Stimulated activated CD8-positive, alpha-beta memory T cell treated with anti-CD3 and anti-CD28 coated beads, Interleukin-7, amount 100 ng/mL, for 4 hours (primary cell): ENCODE results near the gene GGTA1.

Experiments used
- DNase-seq, 2 donors: peaks; one replicate each; pipeline ENCODE4 v3.0.0-alpha.2; 2020; ENCODE audit warnings: low read depth in 2 of 2

The GGTA1 gene

DNA sequence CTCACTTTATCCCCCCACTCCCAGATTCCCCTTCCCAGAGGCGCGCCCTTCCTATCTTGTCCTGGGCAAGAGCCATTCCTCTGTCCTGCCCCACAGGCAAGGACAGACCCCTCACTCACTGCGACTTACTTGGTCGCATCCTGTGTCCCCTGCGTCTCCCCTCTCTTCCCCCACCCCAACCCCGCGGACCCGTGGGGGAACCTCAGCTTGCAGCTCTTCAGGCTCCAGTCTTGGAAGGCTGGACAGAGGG lies 542 bp downstream of the GGTA1 start:
- DNase-seq, result no peak

DNA sequence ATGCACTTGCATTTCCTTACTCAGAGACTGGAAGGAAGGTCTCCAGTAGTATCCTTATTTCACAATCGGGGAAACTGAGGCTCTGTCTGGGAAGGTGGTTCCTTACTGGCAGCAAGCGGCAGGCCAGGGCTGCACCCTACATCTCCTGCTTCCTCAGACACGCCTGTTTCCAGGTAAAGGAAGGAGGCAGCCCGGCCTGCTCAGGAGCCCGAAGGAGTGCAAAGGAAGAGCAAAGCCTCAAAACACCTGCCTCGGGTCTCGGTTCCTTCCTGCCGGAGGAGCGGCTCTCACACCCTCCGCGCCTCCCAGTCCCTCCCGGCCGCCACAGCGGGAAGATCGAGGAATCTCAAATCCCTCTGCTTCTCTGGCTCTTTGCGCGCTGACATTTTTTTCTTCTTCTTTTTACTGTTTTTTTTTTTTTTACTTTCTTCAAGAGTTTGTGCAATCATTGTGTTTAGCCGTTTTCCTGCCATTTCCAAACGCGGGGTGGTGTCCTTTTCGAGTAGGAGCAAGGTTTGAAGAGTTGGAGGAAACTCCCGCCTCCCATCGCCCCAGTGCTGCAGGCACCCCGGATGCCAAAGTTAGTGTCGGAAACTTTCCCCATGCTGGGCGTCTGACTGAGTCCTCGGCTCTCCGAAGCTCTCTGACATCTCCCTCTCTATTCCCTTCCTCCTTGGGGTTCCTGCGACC lies 1.0 kb downstream of the GGTA1 start:
- DNase-seq, result no peak

DNA sequence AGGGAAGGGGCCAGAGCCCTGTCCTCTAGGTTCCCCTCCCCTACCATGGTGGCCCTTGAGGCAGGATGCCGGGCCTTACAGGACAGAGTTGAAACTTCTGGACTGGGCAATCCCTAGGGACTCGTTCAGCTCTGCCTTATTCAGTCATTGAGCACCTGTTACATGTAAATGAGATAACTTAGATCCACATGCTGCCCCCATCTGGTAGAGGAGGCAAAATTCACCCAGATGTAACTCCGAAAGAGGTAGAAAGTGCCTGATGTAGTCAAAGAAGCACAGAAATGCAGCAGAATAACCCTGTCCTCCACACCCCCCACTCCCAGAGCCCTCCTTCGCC lies 1.5 kb downstream of the GGTA1 start:
- peak; percentile 2 to 5 for DNase-seq

DNA sequence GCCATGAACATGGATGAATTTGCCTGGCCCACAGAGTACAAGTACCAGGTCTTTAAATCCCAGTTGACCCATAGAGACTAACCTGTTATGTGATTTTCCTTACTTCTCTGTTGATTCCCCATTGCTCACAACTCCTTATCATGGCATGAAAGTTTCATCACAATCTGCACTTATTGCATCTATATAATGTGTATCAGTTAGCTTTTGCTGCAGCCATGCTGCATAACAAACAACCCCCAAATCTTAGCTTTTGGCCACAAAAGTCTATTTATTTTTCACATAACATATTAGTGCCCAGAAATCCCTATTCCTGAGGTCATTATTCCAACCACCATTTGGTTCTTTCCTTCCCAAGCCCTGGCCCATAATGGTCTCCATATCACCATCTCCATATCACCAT lies 3.7 kb downstream of the GGTA1 start:
- no peak for DNase-seq

DNA sequence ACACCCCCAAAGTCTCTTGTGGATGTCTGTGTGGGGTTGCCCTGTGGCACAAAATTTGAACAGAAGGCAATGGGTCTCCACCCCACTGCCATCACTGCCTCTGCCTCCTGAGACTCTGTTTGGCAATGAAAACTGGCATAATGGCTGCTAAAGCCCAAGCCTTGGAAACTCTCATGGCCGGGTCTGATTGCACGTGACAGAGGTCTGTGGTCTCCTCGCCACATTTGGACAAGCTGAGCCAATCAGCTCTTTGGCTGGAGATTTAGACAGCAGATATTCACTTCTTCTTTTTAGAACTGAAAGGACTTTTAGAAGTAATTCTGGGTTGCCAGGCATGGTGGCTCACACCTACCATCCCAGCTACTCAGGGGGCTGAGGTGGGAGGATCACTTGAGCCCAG lies 5.5 kb downstream of the GGTA1 start:
- DNase-seq, result no peak

DNA sequence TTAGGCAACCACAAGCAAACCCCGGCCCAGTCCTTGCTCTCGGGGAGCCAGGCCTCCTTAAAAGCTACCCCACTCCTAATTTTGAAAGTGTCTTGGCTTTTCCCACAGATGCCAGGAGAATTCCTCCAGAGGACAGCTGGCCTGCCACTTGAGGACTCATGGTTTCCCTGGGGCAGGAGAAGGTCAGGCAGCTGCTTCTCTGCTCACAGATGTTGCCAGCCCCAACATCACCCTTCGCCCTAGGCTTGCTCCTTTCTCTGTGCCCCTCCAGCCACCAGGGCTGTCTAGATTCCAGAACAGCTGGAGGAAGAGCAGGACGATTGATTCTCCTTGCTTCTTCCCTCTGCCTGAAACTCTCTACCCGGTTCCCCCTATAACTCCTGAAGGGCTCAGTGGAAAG lies 8.5 kb downstream of the GGTA1 start:
- no peak for DNase-seq

DNA sequence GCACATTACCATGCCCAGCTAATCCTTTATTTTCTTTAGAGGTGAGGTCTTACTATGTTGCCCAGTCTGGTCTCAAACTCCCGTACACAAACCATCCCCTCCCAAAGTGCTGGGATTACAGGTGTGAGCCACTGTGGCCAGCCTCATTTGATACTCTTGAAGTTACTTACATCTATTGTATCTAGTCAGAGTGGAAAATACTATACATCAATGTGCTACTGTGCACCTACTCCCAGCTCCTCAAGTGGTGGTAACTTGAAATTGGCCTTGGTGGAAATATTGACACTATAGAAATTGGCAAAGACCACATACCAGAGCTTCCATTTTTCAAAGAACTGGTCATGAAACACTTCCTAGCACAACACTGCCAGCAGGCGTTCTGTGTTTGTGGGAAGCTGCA lies 10.3 kb downstream of the GGTA1 start:
- DNase-seq, result no peak

DNA sequence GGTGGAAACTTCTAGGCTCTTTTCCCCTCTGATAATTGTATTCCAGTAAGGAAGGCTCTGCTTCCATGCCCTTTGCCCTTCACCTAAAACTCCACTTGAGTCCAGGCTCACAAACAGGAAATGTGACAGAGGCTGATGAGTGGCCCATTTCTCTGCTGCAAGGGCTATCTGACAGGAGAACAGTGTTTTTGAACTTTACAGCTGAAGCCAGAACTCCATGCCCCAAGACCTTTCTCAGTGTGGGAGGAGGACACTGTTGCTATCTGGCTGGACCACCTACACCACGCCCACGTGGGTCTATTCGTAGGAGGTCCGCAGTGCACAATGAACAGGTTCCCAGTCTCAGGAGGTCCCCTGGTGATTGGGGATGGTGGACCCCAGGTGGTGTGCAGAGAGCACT lies 13.6 kb downstream of the GGTA1 start:
- no peak for DNase-seq

DNA sequence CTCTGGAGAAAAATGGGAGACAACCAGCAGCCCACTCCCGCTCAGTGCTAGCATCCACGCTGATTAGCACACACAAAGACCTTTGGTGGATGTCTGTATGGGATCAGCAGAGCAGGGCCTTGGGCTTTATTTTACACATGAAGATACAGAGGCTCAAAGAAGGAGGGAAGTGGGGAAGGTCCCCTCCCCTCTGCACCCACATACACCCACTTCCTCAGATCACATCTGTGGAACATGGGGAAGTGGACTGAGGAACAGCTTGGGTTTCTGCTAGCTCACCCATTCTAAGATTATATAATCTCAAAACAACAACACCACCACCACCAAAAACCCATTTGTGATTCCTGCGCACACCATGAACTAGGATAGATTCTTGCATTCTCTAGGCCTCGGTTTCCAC lies 14.0 kb downstream of the GGTA1 start:
- DNase-seq, result no peak

DNA sequence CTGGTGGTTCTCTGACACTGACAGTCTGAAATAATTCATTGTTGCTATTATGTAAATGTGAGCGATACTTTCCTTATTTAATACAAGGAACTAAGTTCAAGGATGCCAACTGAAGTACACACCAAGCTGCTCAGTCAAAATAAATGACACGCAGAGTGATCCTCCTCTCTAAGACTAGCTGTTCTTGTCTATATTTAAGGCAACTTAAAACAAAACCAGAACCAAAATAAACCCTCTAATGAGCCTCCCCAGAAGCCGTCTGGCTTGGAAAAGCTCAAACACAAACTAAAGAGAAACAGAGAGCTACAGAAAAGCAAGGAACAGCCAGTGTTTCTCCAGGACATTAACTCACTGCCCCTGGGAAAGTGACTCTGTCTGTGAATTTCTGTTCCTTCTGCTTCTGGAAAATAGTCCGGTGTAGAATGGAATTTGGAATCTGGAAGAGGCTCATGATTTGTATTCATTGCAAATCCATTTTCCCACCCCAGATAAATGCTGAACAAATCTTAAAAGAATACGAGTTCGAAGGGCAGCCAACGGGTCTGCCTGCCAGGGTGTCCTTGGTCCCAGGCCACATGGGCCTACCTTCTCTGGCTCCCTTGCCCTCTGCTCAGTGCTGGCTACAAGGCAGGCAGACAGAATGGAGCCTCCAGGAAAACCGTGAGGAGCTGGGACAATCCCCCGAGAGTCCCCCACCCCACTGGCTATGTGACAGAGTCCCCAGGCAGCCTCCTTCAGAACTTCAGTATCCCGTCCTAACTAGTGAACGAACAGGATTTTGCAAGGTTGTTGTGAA lies 14.8 kb downstream of the GGTA1 start:
- no peak for DNase-seq

DNA sequence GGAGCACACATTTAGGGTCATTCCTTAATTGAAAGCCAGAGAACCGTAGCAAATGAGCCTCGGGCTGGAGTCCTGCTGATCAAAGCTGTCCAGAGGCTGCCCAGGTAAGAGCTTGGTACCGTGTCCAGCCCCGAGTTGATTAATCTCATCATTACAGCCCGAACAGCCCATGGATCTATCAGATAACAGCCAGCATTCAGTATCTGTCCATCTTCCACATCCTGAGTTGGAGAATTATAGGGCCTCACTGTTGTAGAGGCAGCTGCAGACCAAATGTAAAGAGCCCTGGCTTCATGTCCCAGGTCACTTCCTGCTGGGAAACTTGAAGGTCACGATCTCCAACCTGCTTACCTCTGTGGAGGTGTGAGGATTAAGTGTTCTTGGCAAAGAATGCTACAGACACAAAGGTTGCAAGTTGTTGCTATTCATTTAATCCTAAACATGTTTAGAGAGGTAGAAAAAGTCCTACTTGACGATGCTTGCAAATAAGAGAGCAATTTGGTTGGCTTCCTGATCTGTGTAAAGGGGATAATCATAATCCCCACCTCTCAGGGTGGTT lies 16.1 kb downstream of the GGTA1 start:
- no peak for DNase-seq

DNA sequence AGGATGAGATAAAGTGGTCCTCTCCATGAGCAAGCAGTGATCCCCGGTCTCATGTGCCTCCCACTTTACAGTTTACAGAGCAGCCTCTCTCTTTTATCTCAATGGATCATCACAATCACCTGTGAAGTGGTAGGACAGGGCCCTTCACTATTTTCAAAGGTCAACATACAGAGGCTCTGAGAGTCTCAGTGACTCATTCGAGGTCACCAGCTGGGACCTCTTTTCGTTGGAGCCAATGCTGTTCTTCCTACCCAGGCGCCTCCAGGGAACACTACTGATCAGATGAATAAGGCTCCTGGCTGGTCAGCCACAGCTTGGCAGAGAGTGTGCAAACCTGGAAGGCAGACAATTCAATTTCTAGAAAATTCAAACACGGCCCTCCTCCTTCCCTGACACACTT lies 16.6 kb downstream of the GGTA1 start:
- no peak for DNase-seq

DNA sequence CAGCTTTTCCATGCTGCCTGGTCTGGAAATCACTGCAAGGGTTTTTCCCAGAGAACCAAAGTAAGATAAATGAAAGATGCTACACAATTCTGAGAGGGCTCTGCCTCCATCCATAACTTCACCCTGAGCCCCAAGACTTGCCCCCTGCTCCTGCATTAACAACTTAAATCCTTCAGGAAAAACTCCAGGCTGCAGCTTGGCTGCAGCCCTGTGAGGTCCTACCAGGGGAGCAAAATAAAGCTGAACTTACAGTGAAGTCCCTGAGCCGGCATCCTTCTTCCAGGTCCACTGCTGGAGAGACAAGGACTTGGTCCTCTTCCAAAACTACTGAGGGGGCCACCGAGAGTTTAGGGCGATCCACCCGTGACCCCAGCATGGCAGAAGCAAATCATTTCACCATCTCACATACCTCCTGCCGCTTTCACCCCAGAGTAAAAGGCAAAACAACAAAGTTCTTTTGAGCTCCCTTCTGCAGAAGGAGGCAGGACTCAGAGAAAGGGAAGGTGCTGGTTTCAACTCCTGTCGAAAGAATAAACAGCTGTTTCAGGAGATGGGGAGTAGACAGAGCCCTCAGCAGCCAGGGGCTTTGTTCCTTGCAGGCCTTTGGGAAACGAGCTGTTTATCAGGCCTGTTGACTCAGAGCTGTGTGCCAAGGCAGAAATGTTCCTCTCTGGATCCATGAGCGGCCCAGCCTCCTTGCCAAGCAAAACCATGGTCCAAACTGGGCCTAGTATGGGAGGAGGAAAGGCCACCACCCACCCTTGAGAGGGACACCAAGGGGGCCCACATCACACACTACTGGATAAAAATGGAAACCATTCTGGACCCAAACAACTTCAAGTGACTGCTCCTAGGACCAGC lies 20.6 kb downstream of the GGTA1 start:
- no peak for DNase-seq

DNA sequence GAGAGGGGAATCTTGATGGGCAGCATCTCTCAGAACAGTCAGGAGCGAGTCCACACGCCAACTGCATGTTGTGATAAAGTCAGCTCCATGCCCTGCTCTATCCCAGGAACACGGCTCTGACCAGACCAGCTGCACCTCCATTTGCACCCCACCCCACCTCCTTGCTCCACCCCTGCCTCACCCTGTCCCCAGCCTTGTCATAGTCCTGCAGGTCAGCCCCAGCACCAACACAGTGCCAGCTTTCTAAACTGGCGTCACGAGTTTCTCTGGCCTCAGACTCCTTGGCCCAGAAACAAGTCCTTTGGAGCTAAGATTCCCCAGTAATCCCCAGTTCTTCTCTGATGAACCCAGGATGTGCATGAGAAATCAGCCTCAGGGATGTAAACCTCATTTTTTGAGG lies 23.5 kb downstream of the GGTA1 start:
- DNase-seq, result no peak

DNA sequence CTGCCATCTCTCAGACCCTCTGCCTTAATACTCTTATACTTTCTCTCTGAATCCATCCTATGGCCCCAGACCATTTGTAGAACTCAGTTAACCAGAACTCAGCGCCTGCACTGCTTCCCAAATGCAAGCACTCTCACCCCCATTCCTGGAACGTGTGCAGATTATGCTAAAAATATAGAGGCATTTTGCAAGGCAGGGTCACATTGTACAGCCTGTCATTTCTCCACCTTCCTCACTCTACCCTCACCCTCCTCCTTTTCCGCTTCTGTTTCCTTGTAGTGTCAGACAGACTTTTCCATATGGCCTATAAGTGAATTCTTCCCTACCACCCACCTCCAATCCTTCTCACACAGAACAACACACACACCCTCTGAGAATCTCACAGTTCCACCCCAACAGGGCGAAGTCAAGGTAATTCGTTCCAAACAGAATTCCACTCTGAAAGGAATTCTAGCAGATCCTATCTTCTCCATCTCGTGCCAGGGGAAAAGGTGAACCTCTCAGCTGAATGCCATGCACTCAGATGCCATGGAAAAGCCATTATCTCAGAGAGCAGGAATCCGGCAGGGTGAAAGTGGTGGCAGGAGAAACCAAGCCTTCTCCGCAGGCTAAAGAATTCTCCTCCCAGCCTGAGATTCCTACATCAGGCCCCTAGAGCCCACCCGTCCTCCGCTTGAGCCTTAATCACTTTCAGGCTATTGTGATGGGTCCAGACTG lies 25.3 kb downstream of the GGTA1 start:
- no peak for DNase-seq

DNA sequence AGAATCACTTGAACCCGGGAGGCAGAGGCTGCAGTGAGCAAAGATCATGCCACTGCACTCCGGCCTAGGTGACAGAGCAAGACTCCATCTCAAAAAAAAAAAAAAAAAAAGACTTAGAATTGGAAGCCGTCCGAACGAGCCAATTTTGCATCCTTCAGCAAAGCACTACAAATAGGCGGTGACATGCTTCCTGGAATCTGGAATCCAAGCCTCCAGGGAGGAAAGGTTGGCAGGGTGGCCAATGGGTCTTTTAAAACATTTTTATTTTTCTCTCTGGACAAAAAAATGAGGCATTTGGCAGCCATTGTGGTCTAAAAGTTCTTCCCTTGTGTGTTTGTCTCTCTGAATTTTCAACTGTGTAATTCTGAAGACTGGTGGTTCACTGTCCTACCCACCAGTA lies 26.4 kb downstream of the GGTA1 start:
- DNase-seq, result no peak

DNA sequence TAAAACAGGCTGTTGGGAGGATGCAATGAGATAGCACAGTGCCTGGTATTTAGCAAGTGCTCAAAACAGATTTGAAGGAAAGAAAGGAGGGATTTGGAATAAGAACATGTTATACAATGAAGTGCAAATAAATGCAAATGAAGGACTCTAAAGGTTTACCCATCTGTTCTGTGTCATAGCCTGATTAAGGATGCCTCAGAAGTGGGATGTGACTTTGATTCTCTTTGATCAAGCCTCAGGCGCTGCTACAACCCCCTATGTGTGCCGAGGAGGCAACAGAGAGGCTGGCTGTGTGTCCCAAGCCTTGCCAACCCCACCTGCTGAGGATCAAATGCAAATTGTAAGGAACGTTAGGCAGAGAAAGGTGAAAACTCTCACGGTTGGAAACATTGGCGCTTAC lies 27.2 kb downstream of the GGTA1 start:
- DNase-seq, result no peak

DNA sequence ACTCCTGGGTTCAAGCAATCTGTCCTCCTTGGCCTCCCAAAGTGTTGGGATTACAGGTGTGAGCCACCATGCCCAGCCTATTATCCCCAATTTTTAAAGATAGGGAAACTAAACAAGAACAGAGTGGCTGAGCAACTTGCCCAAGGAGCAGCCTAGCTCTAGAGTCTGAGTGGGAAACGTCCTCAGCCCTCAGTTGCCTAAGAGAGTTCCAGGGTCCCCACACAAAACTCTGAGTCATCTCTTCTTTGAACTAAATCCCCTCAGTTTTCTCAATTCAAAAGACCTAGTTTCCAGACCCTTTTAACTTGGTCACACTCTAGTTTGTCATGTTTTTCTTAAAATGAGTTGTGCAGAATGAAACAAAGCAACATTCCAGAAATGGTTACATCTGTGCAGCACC lies 33.5 kb downstream of the GGTA1 start:
- no peak for DNase-seq

DNA sequence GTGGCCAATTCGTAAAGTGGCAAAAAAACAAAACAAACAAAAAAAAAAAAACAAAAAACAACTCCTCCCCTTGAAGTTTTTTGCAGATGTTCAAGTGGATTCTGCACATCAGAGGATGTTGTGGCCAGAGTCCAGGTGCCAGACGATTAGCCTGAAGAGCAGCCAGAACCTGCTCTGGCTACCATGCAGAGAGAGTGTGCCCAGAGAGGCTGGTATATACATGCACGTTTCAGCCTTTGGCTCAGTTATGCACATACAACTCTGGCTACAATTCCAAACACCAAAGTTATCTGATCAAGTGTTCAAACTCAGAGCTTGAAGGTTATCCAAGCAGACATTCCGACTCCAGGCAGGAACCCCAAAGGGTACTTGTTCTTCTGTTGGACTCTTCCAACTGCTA lies 34.7 kb downstream of the GGTA1 start:
- no peak for DNase-seq

DNA sequence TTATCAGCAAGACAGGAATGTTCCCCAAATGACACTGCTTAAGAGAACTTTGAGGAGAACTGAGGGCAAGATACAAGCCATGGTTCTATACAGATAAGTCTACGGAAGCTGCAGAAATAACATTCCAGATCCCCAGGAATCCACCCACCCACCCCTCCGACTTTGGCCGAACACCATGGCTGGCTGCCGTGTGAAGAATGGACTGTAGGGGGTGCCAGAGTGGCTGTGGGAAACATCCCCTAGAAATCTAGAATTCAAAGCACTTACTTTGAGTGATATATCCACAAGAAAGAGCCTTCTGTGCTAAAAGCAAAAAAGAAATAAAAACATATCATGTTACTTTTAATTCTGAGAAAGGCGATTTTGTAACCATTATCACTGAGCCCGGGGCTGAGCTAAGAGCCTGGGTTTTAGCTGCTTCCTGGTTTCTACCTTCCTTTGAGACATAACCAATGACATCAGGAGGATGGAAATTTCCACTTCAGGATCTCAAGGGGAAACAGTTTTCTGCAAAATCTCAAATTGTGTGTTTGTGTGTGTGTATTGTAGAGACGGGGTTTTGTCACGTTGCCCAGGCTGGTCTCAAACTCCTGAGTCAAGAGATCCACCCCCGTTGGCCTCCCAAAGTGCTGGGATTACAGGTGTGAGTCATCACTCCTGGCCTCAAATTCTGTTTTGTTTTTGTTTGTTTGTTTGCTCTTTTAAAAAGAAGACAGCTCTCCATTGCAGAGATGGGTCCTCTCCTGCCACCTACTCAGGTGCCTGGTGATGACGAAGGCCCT lies 36.4 kb downstream of the GGTA1 start:
- no peak for DNase-seq

DNA sequence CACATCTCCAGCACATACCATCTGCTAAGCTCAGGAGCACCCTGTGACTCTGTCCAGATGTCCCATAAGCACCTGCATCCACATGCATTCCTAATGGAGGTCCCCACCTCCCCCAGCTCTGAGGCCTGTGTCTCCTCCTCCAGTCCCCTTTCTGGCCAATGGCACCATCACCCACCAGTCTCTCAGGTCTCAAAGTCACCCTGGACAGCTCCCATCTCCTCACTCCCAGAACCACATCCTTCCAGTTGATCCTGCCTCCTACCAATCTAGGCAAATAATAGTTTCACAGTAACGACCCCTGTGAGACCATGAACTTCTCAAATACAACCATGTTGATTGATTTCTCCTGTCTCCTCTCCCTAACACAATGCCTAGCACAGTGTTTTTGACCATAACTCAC lies 40.1 kb downstream of the GGTA1 start:
- no peak for DNase-seq
